HCT116 (cell line): ENCODE results near the gene TMEM186. TPM values are rescaled to one million over a fixed set of nuclear protein-coding genes. Genes with fewer than 3 reads are reported as not detected.

ENCODE experiments used
- ATAC-seq: fragments of 200-7000 bp; cut with Tn5 transposase; 2 replicates; pipeline ENCODE4 v1.9.1; 2020; ENCODE audit warnings: mild to moderate bottlenecking, moderate library complexity
- BruUV-seq: library from RNA; stranded (reverse); fragments of 400-500 nt; replicated peaks from 2 replicates; lab custom pipeline; 2021; lab: Mats Ljungman, UMichigan
- CTCF ChIA-PET: fragments of 300-600 bp; sonication (Branson Sonifier 250); formaldehyde crosslinking; loops from one replicate; lab custom pipeline; 2021; ENCODE audit warnings: antibody characterized with exemption; lab: Charles Lee
- POLR2A ChIA-PET: fragments of 300-600, 350-600 bp; sonication (Branson Sonifier 250); formaldehyde crosslinking; loops from one replicate; lab custom pipeline; 2021; ENCODE audit warnings: antibody characterized with exemption; lab: Charles Lee
- RAD21 ChIA-PET, 2 experiments: fragments of 300-600 bp; sonication (Branson Sonifier 250); formaldehyde crosslinking; loops; one replicate each; lab custom pipeline; 2023; ENCODE audit warnings: low total read pairs in 2 of 2; ENCODE audit not compliant: uncharacterized antibody in 2 of 2, unreplicated experiment in 2 of 2, low non-redundant PET in 1 of 2; lab: Charles Lee
- DNase-seq: peaks from one replicate; pipeline ENCODE4 v3.0.0-alpha.2; 2010; ENCODE audit warnings: low read depth, low spot score
- H2AFZ ChIP-seq: fragments of 200-600 bp; shearing (Covaris generic), sonication (generic); 2 replicates; pipeline ENCODE4 v1.6.1; 2017; ENCODE audit warnings: low read depth, mixed run types, mixed read lengths, antibody characterized with exemption, low read length; ENCODE audit not compliant: poor library complexity, severe bottlenecking
- H3K27ac ChIP-seq: 2 replicates; pipeline ENCODE4 v1.5.1; 2012; ENCODE audit warnings: low read depth, low read length
- H3K27me3 ChIP-seq: fragments of 200-600 bp; sonication (generic); 2 replicates; pipeline ENCODE4 v1.6.1; 2016; ENCODE audit warnings: mixed run types, low read length, mixed read lengths; ENCODE audit not compliant: insufficient read depth
- H3K36me3 ChIP-seq, 2 experiments: fragments of 200-500 bp in 1 of 2; fragments of 200-600 bp in 1 of 2; sonication (Bioruptor generic) in 1 of 2; sonication (generic) in 1 of 2; 2 replicates each; pipeline versions ENCODE4 v1.5.1 to v1.6.1; 2014 to 2016; ENCODE audit warnings: low read length in 2 of 2, inconsistent platforms in 1 of 2, mixed read lengths in 1 of 2, mixed run types in 1 of 2; ENCODE audit not compliant: insufficient read depth in 2 of 2, control insufficient read depth in 1 of 2
- H3K4me1 ChIP-seq, 2 experiments: fragments of 200-600 bp in 1 of 2; sonication (generic) in 1 of 2; 2 replicates each; pipeline versions ENCODE4 v1.5.1 to v1.6.1; 2012 to 2017; ENCODE audit warnings: low read length in 2 of 2, inconsistent platforms in 1 of 2, mild to moderate bottlenecking in 1 of 2, mixed read lengths in 1 of 2, mixed run types in 1 of 2, moderate library complexity in 1 of 2; ENCODE audit not compliant: insufficient read depth in 2 of 2, control insufficient read depth in 1 of 2
- H3K4me2 ChIP-seq: fragments of 200-600 bp; sonication (generic); 2 replicates; pipeline ENCODE4 v1.6.1; 2017; ENCODE audit warnings: mixed run types, low read length, mixed read lengths
- H3K4me3 ChIP-seq, 2 experiments: fragments of 200-600 bp in 1 of 2; sonication (generic) in 1 of 2; replicated peaks in 1 of 2; 2 replicates each; pipeline ENCODE4 v1.5.1; 2011 to 2016; ENCODE audit warnings: low read length in 2 of 2, control low read depth in 1 of 2, low read depth in 1 of 2, mild to moderate bottlenecking in 1 of 2, mixed read lengths in 1 of 2, mixed run types in 1 of 2
- H3K79me2 ChIP-seq: fragments of 200-600 bp; sonication (generic); 2 replicates; pipeline ENCODE4 v1.6.1; 2017; ENCODE audit warnings: mild to moderate bottlenecking, mixed run types, low read length, moderate library complexity, mixed read lengths; ENCODE audit not compliant: insufficient read depth
- H3K9ac ChIP-seq: fragments of 200-600 bp; sonication (generic); 2 replicates; pipeline ENCODE4 v1.6.1; 2016; ENCODE audit warnings: low read length, mixed read lengths
- H3K9me2 ChIP-seq: fragments of 200-600 bp; sonication (generic), shearing (Covaris generic); 2 replicates; pipeline ENCODE4 v1.6.1; 2017; ENCODE audit warnings: mixed run types, mild to moderate bottlenecking, moderate library complexity; ENCODE audit not compliant: insufficient read depth
- H3K9me3 ChIP-seq, 2 experiments: fragments of 200-500 bp in 1 of 2; fragments of 200-600 bp in 1 of 2; sonication (Bioruptor generic) in 1 of 2; sonication (generic) in 1 of 2; 2 replicates each; pipeline ENCODE4 v1.6.1; 2014 to 2017; ENCODE audit warnings: low read length in 2 of 2, mixed read lengths in 2 of 2, inconsistent platforms in 1 of 2, low read depth in 1 of 2, mild to moderate bottlenecking in 1 of 2, mixed run types in 1 of 2, moderate library complexity in 1 of 2; ENCODE audit not compliant: control insufficient read depth in 1 of 2, insufficient read depth in 1 of 2
- H4K20me1 ChIP-seq: fragments of 200-600 bp; sonication (generic), shearing (Covaris generic); 2 replicates; pipeline ENCODE4 v1.6.1; 2017; ENCODE audit warnings: mixed run types, mild to moderate bottlenecking, moderate library complexity; ENCODE audit not compliant: insufficient read depth
- ATF3 ChIP-seq: IDR thresholded peaks from 2 replicates; pipeline ENCODE4 v1.6.1; 2012
- CBX3 ChIP-seq: IDR thresholded peaks from 2 replicates; pipeline ENCODE4 v1.6.1; 2012; ENCODE audit warnings: low read depth
- CEBPB ChIP-seq: IDR thresholded peaks from 2 replicates; pipeline ENCODE4 v1.6.1; 2012; ENCODE audit warnings: low read depth
- CTCF ChIP-seq, 3 experiments: fragments of 200-600 bp in 1 of 3; sonication (generic) in 1 of 3; IDR thresholded peaks in 2 of 3; conservative IDR thresholded peaks in 1 of 3; 2 replicates each; pipeline ENCODE4 v1.5.1; 2012 to 2017; ENCODE audit warnings: low read depth in 2 of 3, low read length in 2 of 3, antibody characterized with exemption in 1 of 3, borderline replicate concordance in 1 of 3, control low read depth in 1 of 3, mild to moderate bottlenecking in 1 of 3, mixed read lengths in 1 of 3, mixed run types in 1 of 3, moderate library complexity in 1 of 3; ENCODE audit not compliant: insufficient read depth in 1 of 3
- ELF1 ChIP-seq: IDR thresholded peaks from 2 replicates; pipeline ENCODE4 v1.6.1; 2012; ENCODE audit warnings: low read depth, borderline replicate concordance
- EZH2 ChIP-seq: fragments of 200-600 bp; sonication (generic); IDR thresholded peaks from 2 replicates; pipeline ENCODE4 v1.6.1; 2017; ENCODE audit warnings: antibody characterized with exemption, mixed run types
- JUND ChIP-seq: IDR thresholded peaks from 2 replicates; pipeline ENCODE4 v1.6.1; 2012
- MAX ChIP-seq: IDR thresholded peaks from 2 replicates; pipeline ENCODE4 v1.6.1; 2012
- POLR2A ChIP-seq: IDR thresholded peaks from 2 replicates; pipeline ENCODE4 v1.7.0; 2011; ENCODE audit warnings: borderline replicate concordance; ENCODE audit not compliant: insufficient read depth, insufficient read length; ENCODE audit errors: extremely low read depth
- RAD21 ChIP-seq: IDR thresholded peaks from 2 replicates; pipeline ENCODE4 v1.6.1; 2012; ENCODE audit warnings: low read depth, mild to moderate bottlenecking
- REST ChIP-seq: IDR thresholded peaks from 2 replicates; pipeline ENCODE4 v1.6.1; 2012; ENCODE audit warnings: low read depth
- SRF ChIP-seq: IDR thresholded peaks from 2 replicates; pipeline ENCODE4 v1.6.1; 2012; ENCODE audit warnings: low read depth
- ZBTB33 ChIP-seq: IDR thresholded peaks from 2 replicates; pipeline ENCODE4 v1.6.1; 2011; ENCODE audit warnings: mild to moderate bottlenecking, low read length, moderate library complexity; ENCODE audit not compliant: insufficient replicate concordance; ENCODE audit errors: extremely low read depth
- intact Hi-C: fragments of 100-400 bp; cut with micrococcal nuclease; formaldehyde crosslinking; loops from 2 replicates; pipeline ENCODE4 v1.10.0; 2022
- total RNA-seq: library from RNA; stranded (reverse); gene quantifications from one replicate; pipeline ENCODE4 v1.2.1, GENCODE V29; 2021; ENCODE audit not compliant: unreplicated experiment

Gene TMEM186
- total RNA-seq, 1 experiment from 2014 or later, result 14.0 TPM

- TF ChIP-seq SRF (no peak), CBX3 (peak; percentile 82), CTCF (IDR thresholded peaks at IDR 0.05 in 2 of 3, conservative IDR thresholded peaks at IDR 0.05 in 1 of 3; ENCODE audit: borderline replicate concordance in 1 of 3, insufficient read depth in 1 of 3, low read depth in 2 of 3, low read length in 2 of 3) (no peak), JUND (no peak)
Measured at GRCh38 chr16:8797364-8798173, at the start of gene TMEM186, which contains the start of gene PMM2 (continued).

GRCh38 chr16:8847145-8847544 is 49.7 kb upstream of the TMEM186 start:
- H3K27me3 ChIP-seq, result no peaks in the 10 kb centered on the region
- CTCF ChIA-PET, result no interaction called here
- H3K36me3 ChIP-seq, result peaks cover 12 to 25% of the 10 kb centered on the region in 2 experiments; a peak in 3 of 4 replicates
- H3K4me1 ChIP-seq, result no peaks in the 10 kb centered on the region; a peak in 1 of 4 replicates
- RAD21 ChIA-PET, result no interaction called here
- H3K9me3 ChIP-seq, result no peaks in the 10 kb centered on the region
- H3K9me2 ChIP-seq, result no peaks in the 10 kb centered on the region
- POLR2A ChIA-PET, result no interaction called here
- intact Hi-C loops, result no loop called here
- no peak overlapping the region for H3K4me3 ChIP-seq
- BruUV-seq, result no TSS peak
- H3K4me2 ChIP-seq, result no peak overlapping the region
- H4K20me1 ChIP-seq, result no peaks in the 10 kb centered on the region
- ATAC-seq (no peak), DNase-seq (no peak)
- H3K79me2 ChIP-seq, result peaks cover 30% of the 10 kb centered on the region
- no peak overlapping the region for H3K27ac ChIP-seq
- no peak overlapping the region for H2AFZ ChIP-seq
- H3K9ac ChIP-seq, result no peak overlapping the region
- TF ChIP-seq ATF3, result no peak
- TF ChIP-seq REST, result no peak
- no peak for TF ChIP-seq ZBTB33
- no peak for TF ChIP-seq MAX
- no peak for TF ChIP-seq CEBPB
- no peak for TF ChIP-seq POLR2A
- no peak for TF ChIP-seq RAD21
- no peak for TF ChIP-seq EZH2
- no peak for TF ChIP-seq CBX3
- TF ChIP-seq ELF1, result no peak
